Lower lobe of right lung (tissue), 2 donors: Measurements from ENCODE around the gene DET1. TPM values are rescaled to one million over a fixed set of nuclear protein-coding genes. Genes with fewer than 3 reads are reported as not detected.
"Not testable (repeated sequence)": the region's sequence is repeated elsewhere in the genome, so short reads cannot be mapped to it uniquely, and the experiment has no call there.

Experiments
- ATAC-seq, 2 donors: fragments of 200-7000 bp; cut with Tn5 transposase; one replicate each; pipeline ENCODE4 v1.9.1; 2020 to 2022; ENCODE audit warnings: mild to moderate bottlenecking in 2 of 2, moderate library complexity in 2 of 2
- DNase-seq: peaks from one replicate; pipeline ENCODE4 v3.0.0-alpha.2; 2020
- H3K27ac ChIP-seq: fragments of 200-600 bp; one replicate; pipeline ENCODE4 v1.8.0; 2022
- H3K27me3 ChIP-seq: fragments of 200-600 bp; one replicate; pipeline ENCODE4 v1.8.0; 2022; ENCODE audit warnings: low read depth
- H3K36me3 ChIP-seq: fragments of 200-600 bp; one replicate; pipeline ENCODE4 v1.8.0; 2022; ENCODE audit warnings: mild to moderate bottlenecking
- H3K4me1 ChIP-seq: fragments of 200-600 bp; one replicate; pipeline ENCODE4 v1.8.0; 2022
- H3K4me3 ChIP-seq: fragments of 200-600 bp; one replicate; pipeline ENCODE4 v1.8.0; 2022; ENCODE audit warnings: mild to moderate bottlenecking
- H3K9me3 ChIP-seq: fragments of 200-600 bp; one replicate; pipeline ENCODE4 v1.8.0; 2022
- intact Hi-C: fragments of 100-400 bp; cut with DNase I; formaldehyde crosslinking; loops from one replicate; pipeline ENCODE4 v1.11.0; 2022
- total RNA-seq: library from RNA; stranded (reverse); fragmentation: NEBNext Ultra II Directional; extraction: Animal tissue kit (Norgen Biotek cat#: 25700); gene quantifications from one replicate; pipeline ENCODE4 v1.2.1, GENCODE V29; 2021
- TF ChIP-seq, protein P1 (sequence below): fragments of 200-600 bp; IDR thresholded peaks from one replicate; pipeline ENCODE4 v1.8.0; 2022; ENCODE audit warnings: antibody characterized with exemption, mild to moderate bottlenecking
- donor health status: DM: no; HTN: yes; CAD: no; lungs with severe emphysema.

The DET1 gene
- total RNA-seq, 1 donor from 2014 or later = 5.0 TPM

DNA sequence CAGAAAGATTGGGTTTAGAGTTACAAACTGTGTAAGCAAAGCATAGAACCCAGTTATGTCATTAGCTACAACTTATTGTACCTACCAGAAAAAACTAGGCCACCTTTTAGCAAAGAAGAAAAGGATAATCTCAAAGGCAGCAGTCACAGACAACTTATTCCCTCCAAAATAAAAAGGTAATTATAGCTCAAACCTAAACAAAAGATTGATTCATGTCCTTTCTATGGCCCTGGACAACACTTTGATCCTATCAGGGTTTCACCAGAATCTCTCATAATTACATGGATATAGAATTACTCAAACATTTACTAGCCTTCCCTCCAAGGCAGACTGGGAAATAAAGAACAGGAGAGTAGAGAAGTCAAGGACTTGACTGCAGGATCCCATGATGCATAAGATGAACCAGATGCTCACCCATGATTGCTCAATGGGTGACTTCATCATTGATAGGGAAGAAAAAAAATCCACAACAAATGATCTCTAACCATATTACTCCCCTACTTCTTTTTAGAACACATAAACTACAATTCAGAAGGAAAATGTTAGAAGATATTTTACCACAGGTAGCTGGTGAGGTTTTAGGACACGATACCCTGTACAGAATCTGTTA lies 17.4 kb downstream of the DET1 start:
- Histone ChIP-seq H3K4me3 (no peak overlapping the region), H3K4me1 (no peaks in the 10 kb centered on the region), H3K27me3 (no peaks in the 10 kb centered on the region), H3K9me3 (no peaks in the 10 kb centered on the region), H3K36me3 (peaks cover 49% of the 10 kb centered on the region), H3K27ac (no peak overlapping the region)
- TF ChIP-seq, protein P1, sequence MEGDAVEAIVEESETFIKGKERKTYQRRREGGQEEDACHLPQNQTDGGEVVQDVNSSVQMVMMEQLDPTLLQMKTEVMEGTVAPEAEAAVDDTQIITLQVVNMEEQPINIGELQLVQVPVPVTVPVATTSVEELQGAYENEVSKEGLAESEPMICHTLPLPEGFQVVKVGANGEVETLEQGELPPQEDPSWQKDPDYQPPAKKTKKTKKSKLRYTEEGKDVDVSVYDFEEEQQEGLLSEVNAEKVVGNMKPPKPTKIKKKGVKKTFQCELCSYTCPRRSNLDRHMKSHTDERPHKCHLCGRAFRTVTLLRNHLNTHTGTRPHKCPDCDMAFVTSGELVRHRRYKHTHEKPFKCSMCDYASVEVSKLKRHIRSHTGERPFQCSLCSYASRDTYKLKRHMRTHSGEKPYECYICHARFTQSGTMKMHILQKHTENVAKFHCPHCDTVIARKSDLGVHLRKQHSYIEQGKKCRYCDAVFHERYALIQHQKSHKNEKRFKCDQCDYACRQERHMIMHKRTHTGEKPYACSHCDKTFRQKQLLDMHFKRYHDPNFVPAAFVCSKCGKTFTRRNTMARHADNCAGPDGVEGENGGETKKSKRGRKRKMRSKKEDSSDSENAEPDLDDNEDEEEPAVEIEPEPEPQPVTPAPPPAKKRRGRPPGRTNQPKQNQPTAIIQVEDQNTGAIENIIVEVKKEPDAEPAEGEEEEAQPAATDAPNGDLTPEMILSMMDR = no peak
- intact Hi-C loops = no loop called here
- DNase-seq = no peak
- ATAC-seq = no peak

DNA sequence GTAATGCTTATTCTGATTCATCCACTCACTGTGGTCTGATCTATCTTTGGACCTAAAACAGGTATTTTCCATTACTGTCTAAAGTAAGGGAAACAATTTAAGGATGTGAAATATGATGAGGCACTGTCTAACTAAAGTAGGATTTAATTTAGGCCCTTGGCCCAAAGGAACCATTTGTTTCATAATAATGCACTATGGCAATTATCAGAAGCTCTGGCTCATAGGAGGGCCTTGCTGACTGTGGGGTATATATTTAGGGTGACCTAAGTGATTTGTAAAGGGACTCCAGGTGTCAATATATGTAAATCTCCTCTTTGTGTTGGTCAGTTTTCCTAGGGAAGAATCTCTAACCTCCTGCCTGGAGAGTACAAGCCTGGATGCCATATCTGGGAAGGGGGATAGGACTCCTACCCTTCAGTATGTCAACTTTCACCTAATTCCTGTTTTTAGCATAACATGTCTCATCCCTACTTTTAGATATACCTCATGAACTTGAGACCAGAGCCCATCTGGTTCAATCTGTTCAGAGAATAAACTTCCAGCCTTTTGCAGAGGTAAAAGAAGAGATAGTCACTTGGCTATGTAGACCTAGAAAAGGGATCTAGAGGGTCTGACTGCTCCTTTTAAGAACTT lies 20.1 kb downstream of the DET1 start:
- TF ChIP-seq, protein P1 = no peak
- H3K4me1 ChIP-seq = no peaks in the 10 kb centered on the region
- no peak overlapping the region for H3K27ac ChIP-seq
- peaks cover 47% of the 10 kb centered on the region for H3K36me3 ChIP-seq
- intact Hi-C loops = no loop called here
- no peak for ATAC-seq
- no peak overlapping the region for H3K4me3 ChIP-seq
- no peaks in the 10 kb centered on the region for H3K9me3 ChIP-seq
- no peak for DNase-seq
- no peaks in the 10 kb centered on the region for H3K27me3 ChIP-seq

DNA sequence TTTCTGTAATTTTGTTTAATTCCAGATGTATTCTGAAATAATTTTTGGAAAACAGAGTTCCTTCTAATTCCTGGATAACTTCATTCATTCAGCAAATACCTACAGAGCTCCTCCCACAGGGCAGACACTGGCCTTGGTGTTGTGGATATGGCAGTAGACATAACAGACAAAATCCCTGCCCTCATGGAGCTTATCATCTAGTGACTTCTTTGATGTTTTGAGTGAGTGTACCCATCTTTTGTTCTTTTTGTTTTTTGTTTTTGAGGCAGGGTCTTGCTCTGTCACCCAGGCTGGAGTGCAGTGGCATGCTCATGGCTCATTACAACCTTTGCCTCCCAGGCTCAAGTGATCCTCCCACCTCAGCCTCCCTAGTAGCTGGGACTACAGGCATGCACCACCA lies 21.1 kb downstream of the DET1 start:
- intact Hi-C loops = no loop called here
- no peak for ATAC-seq

DNA sequence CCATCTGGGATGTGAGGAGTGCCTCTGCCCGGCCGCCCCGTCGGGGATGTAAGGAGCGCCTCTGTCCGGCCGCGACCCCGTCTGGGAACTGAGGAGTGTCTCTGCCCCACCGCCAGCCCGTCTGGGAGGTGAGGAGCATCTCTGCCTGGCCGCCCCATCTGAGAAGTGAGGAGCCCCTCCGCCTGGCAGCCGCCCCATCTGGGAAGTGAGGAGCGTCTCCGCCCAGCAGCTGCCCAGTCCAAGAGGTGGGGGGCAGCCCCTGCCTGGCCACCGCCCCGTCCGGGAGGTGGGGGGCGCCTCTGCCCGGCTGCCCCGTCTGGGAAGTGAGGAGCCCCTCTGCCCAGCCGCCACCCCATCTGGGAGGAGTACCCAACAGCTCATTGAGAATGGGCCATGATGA lies 22.4 kb downstream of the DET1 start:
- H3K4me3 ChIP-seq, H3K9me3 ChIP-seq, intact Hi-C loops, H3K4me1 ChIP-seq, DNase-seq, H3K27me3 ChIP-seq, H3K27ac ChIP-seq, ATAC-seq: not testable (repeated sequence)
- H3K36me3 ChIP-seq = peaks cover 24% of the 10 kb centered on the region

More for the DNA sequence above, 21.1 kb downstream of the DET1 start:
- H3K27ac ChIP-seq = no peak overlapping the region
- H3K36me3 ChIP-seq = peaks cover 38% of the 10 kb centered on the region
- H3K4me1 ChIP-seq = no peaks in the 10 kb centered on the region
- H3K9me3 ChIP-seq = no peaks in the 10 kb centered on the region
- no peak for DNase-seq
- no peaks in the 10 kb centered on the region for H3K27me3 ChIP-seq
- H3K4me3 ChIP-seq = no peak overlapping the region
- TF ChIP-seq, protein P1 = no peak

DNA sequence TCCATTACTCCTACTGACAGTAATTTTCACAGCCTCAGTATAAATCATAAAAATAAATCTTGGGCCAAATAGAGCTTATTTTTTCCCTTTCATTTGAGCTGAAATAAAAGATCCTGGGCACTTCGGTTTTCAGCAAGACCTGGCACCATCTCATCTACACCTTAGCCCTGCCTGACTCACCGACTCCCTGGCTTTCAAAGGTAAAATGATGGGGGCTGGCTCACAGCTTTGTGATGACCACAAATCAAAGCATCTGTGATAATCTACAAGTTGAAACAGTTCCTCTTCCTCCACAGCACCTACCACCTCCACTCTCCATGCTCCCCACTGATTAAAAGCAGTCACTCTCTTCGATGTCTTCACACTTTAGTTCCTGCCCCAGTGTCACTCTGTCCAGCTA lies 27.6 kb downstream of the DET1 start:
- no peak for ATAC-seq
- no peaks in the 10 kb centered on the region for H3K4me1 ChIP-seq

DNA sequence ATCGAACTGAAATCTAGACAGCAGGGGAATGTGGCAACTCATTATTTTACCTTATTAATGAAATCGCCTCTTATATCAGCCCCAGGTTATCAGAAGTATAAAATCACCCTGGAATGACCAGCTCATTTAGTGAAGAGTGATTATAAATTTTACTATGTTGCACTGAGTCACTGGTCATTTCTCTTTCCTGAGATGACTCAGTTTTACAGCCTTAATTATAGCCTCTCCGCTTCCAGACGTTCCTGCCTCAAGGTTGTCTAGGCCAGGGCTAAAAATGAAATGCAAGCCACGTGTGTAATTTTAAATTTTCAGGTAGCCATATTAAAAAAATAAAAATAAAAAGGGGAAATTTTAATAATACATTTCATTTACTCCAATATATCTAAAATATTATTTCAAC lies 33.3 kb downstream of the DET1 start:
- H3K27me3 ChIP-seq = no peaks in the 10 kb centered on the region
- no peak overlapping the region for H3K4me3 ChIP-seq
- no peak overlapping the region for H3K27ac ChIP-seq
- no peaks in the 10 kb centered on the region for H3K9me3 ChIP-seq
- TF ChIP-seq, protein P1 = no peak
- no peak for ATAC-seq
- peaks cover 61% of the 10 kb centered on the region for H3K36me3 ChIP-seq
- no peak for DNase-seq
- no peaks in the 10 kb centered on the region for H3K4me1 ChIP-seq
- intact Hi-C loops = no loop called here

More for the DNA sequence above, 27.6 kb downstream of the DET1 start:
- Histone ChIP-seq H3K9me3 (no peaks in the 10 kb centered on the region), H3K27ac (no peak overlapping the region), H3K27me3 (no peaks in the 10 kb centered on the region), H3K4me3 (no peak overlapping the region), H3K36me3 (peaks cover 20% of the 10 kb centered on the region)
- intact Hi-C loops = no loop called here
- TF ChIP-seq, protein P1 = no peak
- DNase-seq = no peak
